NCI-H187 treated with DMSO at 0.1 percent for 48 hours (cell line): ENCODE measurements around the gene LCE5A.
"Not testable (repeated sequence)": the region's sequence is repeated elsewhere in the genome, so short reads cannot be mapped to it uniquely, and the experiment has no call there.

Source experiments
- DNase-seq: peaks from one replicate; lab custom pipeline; 2025; lab: John Stamatoyannopoulos, UW

LCE5A gene, protein sequence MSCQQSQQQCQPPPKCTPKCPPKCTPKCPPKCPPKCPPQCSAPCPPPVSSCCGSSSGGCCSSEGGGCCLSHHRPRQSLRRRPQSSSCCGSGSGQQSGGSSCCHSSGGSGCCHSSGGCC

DNA sequence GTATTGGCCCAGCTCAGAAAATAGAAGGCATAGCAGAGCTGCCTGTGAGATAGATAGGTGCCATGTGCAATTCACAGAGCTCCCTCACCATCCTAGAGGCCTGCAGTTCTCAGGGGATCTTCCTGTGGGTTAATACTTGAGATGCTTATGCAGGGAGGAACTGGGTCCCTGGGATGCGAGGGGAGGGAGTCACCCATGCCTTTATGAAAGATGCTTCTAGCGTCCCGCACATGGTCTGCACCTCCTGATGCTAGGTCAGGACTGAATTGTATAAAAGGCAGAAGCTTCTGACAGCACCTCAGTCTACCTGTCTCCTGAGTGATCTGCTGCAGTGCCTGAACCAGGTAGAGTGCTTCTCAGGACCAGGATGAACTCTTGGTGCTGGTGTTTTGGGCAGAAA is at the start of gene LCE5A:
TSS of gene LCE5A (plus strand) at position 301 of the 400 bp plus-strand sequence. CDS start 732 bp downstream, outside the sequence.
- no peak for DNase-seq

DNA sequence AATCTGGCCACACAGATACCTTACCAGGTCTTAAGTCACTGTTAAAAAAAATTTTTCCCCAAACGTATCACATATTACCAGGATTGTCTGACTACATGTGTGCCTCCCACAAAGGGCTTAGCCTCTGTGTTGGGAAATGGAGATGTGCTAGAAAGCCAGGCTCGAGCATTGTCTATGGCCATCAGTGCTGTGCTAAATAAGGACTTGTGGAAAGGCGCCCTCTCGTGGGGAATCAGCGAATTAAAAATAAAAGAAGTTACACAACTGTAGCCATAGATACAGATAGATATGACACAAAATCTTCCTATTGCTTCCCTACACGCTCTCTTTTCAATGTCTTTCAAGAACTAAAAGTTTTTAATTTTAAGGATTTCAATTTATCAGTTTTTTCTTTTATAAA is 49.1 kb upstream of the LCE5A start:
- no peak for DNase-seq

DNA sequence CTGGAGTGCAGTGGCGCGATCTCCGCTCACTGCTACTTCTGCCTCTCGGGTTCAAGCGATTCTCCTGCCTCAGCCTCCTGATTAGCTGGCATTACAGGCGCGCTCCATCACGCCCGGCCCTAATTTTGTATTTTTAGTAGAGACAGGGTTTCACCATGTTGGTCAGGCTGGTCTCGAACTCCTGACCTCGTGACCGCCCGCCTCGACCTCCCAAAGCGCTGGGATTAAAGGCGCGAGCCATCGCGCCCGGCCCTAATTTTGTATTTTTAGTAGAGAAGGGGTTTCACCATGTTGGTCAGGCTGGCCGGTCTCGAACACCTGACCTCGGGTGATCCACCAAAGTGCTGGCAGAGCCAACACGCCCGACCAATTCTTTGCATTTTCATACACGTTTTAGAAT is 48.0 kb upstream of the LCE5A start:
- DNase-seq, result no peak

DNA sequence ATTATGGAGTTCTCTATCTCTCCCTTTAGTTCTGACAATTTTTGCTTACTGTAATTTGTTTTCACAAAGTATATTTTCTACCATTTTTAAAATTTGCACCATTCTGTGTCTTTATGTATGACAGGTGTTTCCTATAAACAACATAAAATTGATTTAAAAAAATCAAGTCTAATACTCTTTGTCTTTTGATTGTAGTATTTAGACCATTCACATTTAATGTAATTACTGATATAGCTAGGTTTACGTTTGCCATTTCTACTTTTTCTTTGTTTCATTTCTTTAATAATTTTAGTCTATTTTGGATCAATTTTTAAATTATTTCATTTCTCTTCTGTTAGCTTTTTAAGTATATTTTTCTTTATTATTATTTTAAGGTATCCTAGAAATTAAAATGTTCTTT is 44.4 kb upstream of the LCE5A start:
- no peak for DNase-seq

DNA sequence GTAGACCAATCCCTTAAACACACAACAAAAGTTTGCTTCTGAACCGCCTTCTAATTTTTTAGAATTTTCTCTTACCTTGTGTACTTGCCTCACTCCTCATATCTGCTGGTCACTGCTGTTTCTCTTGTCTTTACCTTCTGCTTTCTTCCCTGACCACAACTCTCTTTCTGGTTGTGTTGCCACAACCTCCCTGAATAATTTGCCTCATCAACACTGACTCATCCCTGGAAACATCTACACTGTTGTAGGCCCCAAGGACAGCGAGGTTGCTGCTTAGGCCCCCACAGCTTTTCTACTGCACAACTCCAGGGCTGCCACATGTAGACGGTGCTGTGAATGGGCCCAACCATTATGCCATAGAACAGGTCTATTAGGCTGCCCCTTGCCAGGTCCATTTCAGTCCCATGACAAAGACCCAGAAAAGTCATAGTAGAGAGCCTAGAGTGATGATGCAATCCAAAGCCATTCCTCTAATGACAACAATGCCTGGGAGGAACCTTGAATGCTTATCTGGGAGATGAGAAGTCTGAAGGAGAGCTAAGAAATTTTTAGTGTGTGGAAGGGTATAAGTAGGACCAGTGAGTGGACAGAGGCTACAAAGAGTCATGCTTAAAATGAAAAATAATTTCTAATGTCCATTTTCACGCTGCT is 36.6 kb upstream of the LCE5A start:
- no peak for DNase-seq

DNA sequence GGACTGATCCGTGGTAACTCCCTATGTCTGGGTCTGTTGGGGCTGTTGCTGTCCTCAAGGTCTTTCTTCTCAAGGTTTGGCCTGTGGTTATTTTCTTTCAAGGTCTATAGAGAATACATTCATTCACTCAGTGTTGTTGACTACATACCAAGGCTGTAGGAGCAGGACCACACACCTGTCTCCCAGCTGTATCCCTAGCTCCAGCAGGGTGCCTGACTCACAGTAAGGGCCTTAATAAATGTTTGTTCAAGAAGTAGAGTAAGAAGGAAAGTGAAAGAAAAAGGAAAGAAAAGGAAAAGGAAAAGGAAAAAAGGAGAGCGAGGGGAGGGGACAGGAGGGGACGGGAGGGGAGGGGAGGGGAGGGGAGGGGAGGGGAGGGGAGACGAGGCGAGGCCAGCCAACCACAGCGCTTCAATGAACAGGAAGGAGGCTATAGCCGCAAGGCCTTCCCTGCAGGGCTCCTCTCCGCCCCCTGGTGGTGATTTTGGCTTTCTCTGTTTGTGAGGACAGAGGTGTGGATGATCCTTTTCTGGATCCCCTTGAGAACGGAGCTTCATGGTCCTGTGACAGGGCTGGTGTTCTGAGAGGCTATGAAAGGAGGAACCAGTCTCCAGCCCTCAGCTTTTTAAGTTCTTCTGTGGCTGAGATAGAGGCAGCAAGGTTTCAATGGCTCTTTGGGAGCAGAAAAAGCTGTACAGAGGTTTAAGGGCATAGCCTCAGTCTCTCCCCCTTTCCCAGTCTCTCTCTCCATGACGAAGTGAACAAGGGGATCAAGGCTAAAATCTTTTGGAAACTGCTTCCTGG is 30.6 kb upstream of the LCE5A start:
- DNase-seq, result no peak

DNA sequence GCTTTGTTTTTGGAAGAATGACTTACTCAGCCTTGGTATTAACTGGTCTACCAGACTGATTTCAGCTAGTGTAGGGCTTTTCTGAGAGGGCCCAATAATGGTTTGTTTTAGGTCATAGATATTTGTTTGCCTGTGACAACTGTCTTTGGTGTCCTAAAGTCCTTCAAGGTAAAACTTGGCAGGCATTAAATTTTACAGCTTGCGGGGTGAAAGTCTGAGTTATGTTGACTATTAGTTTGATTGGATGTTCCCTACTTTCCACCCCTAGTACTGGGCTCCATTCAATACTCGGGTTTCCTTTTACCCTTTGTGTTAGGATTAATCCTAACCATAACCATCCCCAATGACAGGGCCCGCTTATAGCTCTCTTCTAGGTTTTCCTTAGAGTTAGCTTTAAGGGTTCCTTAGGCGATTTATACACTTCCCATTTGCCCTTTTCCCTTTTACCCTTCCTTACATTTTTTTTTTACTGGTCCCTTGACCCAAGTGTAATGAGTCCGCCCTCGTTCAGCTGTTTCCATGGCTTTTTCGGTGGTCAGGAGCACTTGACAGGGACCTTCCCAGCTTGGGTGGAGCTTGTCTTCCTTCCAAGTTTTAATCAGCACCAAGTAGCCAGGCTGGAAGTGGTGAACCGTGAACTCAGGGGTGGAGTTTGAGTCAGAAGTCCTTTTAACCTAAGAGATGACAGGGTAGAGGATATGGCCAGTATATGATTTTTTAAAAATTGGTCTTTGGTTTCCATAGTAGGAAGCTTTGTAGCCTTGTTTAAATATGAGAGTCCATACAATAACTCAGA is 28.5 kb upstream of the LCE5A start:
- no peak for DNase-seq

DNA sequence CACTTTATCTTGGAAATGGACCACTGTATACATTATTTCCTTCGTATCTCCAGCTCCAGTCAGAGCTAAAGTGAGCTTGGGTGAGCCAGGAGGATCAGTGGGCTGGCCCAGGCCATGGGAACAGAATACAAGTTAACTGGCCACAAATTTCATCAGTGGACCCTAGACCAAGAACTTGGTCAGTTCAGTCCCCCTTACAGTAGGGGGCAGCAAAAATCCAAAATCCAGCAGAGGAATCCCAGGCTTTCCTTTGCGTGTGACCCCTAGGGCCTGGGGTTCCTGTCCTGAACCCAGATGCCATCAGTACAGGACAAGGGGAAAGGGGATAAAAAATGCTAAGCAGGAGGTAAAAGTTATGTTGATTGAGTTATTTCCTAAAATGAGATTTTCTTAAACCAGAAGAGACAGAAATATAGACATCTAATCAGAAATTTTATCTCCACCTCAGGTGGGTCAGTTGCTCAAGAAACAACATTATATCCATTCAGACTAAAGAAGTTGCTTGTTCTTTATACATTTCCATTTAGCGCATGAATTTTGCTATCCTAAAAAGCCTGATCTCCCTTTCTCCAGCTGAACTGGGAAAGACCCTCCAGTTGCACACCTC is 24.1 kb upstream of the LCE5A start:
- DNase-seq, result no peak

DNA sequence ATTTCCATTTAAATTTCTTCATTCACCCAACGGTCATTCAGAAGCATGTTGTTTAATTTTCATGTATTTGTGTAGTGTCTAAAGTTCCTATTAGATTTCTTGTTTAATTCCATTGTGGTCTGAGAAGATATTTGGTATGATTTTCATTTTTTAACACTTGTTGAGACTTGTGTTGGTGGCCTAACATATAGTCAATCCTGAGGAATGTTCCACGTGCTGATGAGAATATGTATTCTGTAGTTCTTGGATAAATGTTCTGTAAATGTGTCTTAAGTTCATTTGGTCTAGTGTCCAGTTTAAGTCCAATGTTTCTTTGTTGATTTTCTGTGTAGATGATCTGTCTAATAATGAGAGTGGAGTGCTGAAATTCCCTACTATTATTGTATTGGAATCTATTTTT is 22.7 kb upstream of the LCE5A start:
- no peak for DNase-seq

DNA sequence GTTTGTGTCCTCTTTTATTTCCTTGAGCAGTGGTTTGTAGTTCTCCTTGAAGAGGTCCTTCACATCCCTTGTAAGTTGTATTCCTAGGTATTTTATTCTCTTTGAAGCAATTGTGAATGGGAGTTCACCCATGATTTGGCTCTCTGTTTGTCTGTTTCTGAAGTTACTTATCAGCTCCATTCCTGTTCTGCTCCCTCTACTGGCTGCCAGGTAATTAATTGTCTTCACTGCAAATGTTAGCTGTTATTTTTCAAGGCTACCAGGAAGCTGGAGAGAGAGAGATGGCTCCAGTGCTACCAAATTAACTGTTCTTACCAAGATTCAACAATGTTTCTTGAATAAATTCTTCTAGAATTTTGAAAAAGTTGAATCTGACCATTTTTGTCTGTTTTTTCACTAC is 19.1 kb upstream of the LCE5A start:
- not testable (repeated sequence) for DNase-seq

DNA sequence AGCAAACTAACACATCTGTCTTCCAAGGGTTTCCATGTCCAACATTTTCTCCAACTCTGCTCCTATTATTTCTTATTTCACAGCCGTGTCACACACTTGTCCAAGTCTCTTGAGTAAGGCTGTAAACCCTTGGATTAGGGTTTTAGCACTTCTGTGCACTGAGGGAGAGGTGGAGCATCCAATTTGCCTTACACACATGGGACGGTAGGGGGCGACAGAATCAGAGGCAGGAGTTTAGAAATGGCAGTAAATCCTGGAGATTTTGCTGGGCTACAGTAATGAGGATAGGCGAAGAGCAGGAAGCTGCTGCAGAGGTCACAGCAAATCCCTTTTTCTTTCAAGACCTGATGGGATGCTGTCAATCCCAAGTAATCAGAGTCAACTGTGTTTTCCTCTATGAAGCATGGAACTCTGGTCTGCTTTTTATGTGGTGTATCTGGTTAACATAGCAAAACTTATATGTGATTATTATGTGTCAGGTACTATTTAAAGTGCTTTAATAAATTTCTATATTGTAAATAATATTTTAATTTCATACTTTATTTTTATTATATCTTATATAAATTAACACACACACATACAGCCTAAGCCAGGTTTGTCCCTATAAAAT is 15.4 kb upstream of the LCE5A start:
- DNase-seq, result no peak

DNA sequence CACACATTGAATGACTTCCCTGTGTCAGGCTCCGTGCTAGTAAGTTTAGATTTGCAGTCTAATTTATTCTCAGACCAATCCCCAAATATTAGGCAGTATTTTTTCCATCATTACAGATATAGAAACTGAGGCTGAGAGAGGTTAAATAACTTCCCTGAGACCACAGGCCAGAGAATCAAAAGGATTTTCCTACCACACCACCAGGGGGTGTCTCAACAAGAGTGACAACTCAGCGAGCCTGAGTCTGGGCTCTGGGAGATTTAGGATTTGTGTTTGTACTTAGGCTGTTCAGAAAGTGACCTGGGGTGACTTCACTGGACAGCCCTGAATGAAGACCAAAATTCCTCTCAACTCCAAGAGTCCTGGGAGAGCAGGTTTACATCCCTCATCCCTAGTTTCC is 13.3 kb upstream of the LCE5A start:
- no peak for DNase-seq

DNA sequence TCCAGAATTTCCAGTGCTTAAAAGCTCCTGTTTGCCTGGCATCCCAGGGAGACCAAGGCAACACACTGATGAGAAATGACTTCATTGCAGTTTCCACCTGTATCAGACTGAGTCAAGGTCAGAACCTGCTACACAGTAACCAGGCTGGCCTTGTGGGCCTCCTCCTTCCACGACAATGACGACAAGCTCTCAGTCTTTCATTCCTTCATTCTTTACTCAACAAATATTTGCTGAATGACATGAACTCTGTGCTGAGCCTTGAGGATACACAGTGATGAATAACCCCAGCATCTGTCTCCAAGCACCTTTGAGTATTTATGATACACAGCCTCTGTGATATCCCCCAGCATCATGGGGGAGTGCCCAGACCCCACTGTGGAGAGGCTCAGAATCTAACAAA is 8.9 kb upstream of the LCE5A start:
- DNase-seq, result no peak

DNA sequence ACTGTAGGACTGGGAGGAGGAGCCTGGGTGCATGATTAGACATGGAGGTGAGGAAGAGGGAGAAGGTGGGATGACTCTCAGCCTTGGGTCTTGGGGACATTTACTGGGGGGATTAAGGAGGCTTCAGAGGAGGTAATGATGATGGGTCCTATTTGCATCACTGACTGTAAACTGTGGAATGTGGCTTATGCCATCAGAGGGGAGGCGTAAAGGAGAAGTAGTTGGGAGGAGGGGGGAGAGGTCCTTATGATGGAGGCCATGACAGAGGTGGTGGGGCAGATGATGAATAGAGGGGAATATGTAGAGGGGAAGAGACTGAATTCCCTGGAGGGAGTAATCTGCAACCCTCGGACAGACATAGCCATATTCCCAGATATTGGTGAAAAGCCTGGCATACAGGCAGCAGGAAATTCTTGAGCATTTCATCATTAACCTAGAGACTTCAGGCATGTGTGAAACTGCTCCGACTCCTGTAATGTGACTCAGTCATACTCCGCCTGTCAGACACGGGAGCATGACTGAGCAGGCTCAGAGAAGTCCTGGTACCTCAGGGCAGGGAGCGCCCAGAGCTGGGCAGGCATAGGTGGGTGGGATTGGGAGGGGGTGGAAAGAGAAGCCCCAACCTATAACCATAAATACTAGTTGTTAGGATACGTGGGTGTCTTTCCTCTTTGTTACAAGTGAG is 8.0 kb upstream of the LCE5A start:
- no peak for DNase-seq

DNA sequence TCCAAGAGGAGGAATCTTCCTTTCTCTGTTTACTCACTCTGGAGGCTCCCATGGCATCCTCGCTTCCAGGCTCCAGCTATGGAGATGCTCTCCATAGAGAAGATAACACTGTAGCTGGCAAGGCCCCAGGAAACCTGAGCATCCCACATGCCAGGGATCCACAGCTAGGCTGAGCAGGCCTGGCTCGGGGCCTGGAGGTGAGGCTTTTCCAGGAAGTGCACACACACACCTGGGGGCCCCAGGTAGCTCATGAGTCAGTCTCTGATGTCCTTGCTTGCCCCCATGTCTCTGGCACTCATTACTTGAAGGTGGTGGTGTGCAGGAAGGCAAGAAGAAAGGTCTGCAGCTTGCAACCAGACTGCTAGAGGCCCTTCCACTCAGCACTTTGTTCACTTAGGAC is 5.5 kb upstream of the LCE5A start:
- DNase-seq, result no peak

DNA sequence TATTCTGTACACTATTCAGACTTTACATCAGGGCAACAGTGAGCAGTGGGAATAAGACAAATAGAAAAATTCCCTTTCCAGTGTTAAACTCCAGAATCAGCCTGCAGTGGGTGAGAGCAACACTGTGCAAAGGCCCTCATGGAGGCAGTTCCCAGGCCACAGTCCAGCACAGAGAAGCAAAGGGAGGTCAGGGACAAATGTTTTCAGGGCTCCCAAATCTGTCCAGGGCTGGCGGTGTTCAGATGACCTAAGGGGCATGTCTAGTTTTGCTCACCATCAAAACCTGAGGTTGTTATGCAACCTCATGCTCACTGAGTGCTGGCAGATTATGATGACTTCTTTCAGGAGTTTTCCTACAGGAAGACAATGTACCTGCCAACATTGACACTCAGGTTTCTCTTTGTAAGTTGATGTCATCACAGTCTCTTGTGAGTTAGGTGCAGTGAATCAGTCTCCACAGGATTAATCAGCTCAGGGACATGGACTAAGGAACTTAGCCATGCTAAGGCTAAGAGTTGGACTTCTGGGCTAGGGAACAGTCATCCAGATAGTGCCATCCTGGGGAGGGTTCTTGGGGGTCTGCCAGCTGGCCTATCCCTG is 3.6 kb upstream of the LCE5A start:
- no peak for DNase-seq

DNA sequence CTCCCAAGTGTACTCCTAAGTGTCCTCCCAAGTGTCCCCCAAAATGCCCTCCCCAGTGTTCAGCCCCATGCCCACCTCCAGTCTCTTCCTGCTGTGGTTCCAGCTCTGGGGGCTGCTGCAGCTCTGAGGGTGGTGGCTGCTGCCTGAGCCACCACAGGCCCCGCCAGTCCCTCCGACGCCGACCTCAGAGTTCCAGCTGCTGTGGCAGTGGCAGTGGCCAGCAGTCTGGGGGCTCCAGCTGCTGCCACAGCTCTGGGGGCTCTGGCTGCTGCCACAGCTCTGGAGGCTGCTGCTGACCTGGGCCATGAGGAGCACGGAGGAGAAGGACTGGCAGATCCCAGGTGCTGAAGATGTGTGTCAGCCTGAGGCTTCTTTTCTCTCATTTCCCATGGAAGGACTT is 993 bp downstream of the LCE5A start:
- DNase-seq, result no peak

DNA sequence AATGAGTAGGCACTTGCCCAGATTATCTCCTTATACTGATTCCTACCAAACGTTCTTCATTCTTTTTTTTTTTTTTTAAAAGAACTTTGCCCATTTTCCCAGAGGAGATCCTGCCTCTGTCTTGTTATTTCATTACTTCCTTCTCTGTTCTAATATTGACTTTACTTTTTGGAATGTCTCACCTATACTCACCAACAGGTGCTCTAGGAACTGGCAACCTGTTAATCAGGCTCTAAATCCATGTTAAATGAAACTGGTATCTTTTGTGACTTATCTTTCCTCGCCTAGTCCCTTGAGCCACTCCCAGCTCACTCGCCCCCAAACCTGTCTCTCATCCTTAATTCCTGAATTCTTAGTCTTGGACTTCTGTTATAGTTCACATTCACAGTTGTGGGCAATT is 2.5 kb downstream of the LCE5A start:
- DNase-seq, result no peak

DNA sequence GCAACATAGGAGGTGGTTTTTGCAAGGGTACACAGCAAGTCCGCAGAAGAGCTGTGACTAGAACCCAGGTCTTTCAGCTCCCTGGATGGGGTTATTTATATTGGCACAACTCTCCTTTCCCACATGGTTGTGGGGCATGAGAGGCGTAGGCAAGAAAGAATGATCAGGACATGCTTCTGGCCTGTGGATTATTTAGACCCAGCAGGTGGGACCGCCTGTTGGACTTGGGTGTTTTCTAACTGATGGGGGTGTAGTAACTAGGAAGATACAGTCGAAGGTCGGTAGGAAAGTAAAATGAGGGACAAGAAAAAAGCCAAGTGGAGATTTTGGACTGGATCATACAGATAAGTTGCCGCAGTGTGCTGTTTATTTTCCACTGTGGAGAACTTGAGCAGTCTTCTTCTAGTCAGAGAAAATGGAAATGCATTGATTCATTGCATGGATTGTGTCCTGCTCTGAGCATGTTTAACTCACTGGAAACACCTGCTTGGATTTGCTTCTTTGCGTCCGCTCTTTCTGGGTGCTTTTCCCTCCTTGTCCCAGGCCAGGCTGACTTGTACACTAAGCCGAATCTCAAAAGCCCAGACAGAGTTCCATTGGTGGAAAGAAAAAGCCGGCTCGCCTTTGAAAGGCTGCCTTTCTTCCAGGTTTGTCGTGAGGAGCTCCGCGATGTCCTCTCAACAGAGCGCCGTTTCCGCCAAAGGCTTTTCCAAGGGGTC is 4.3 kb downstream of the LCE5A start:
- no peak for DNase-seq

DNA sequence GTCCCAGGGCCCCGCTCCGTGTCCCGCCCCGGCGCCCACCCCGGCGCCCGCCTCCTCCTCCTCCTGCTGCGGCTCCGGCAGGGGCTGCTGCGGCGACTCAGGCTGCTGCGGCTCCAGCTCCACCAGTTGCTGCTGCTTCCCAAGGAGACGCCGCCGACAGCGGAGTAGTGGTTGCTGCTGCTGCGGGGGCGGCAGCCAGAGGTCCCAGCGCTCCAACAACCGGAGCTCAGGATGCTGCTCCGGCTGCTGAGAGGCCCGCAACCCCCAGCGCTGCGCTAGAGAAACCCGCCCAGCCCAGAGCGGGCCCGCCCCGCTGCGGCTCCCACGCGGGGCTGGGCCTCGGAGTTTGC is 4.8 kb downstream of the LCE5A start:
- DNase-seq, result no peak
